IPS-NIHi11 (cell line): ENCODE data around the gene SMIM41.

Experiments
- DNase-seq: peaks from one replicate; pipeline ENCODE4 v3.0.0; 2012; ENCODE audit warnings: mixed read lengths, low spot score

Gene SMIM41

GRCh38 chr12:52050758-52051541 lies 28.6 kb upstream of the SMIM41 start, which contains the start of gene NR4A1:
NR4A1 (plus strand) TSS chr12:52051442; CDS start chr12:52054329, 2,887 bp downstream.
- peak; percentile 96 for DNase-seq

GRCh38 chr12:52052468-52053186 lies 26.9 kb upstream of the SMIM41 start:
- DNase-seq: no peak

- no peak for DNase-seq
Measured at GRCh38 chr12:52053536-52054209, 25.8 kb upstream of the SMIM41 start.

- no peak for DNase-seq
Measured at GRCh38 chr12:52054231-52054832, 25.2 kb upstream of the SMIM41 start.

- no peak for DNase-seq
Measured at GRCh38 chr12:52054833-52055730, 24.4 kb upstream of the SMIM41 start.

GRCh38 chr12:52055731-52056711 lies 23.5 kb upstream of the SMIM41 start:
- no peak for DNase-seq

- no peak for DNase-seq
Measured at GRCh38 chr12:52056801-52057637, 22.5 kb upstream of the SMIM41 start.

- DNase-seq: no peak
Measured at GRCh38 chr12:52057638-52058576, 21.6 kb upstream of the SMIM41 start.

GRCh38 chr12:52058631-52059361 lies 20.7 kb upstream of the SMIM41 start:
- DNase-seq: no peak

- no peak for DNase-seq
Measured at GRCh38 chr12:52059582-52060497, 19.7 kb upstream of the SMIM41 start.

GRCh38 chr12:52060498-52061177 lies 18.9 kb upstream of the SMIM41 start:
- no peak for DNase-seq

- DNase-seq: no peak
Measured at GRCh38 chr12:52061470-52062166, 17.9 kb upstream of the SMIM41 start.

GRCh38 chr12:52062167-52063081 lies 17.1 kb upstream of the SMIM41 start:
- DNase-seq: no peak
